ENCODE measurements around the gene RIC8B.

DNA sequence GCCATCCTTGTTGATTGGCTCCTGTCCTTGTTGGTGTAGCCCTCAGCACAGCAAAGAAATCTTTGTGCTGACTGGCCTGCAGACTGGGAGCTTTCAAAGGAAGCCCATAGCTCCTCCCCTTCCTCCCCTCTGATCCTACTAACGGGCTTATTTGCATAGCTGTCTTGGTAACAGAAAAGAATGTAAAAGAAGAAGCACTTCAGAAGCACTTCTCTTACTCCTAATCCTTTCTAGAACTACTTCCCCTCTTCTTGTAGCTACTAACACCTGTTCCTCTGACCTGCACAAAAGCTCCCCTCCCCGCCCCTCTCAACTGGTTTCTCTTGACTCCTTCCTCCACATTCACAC is 14.3 kb upstream of the RIC8B start:
- TF ChIP-seq, protein P1, sequence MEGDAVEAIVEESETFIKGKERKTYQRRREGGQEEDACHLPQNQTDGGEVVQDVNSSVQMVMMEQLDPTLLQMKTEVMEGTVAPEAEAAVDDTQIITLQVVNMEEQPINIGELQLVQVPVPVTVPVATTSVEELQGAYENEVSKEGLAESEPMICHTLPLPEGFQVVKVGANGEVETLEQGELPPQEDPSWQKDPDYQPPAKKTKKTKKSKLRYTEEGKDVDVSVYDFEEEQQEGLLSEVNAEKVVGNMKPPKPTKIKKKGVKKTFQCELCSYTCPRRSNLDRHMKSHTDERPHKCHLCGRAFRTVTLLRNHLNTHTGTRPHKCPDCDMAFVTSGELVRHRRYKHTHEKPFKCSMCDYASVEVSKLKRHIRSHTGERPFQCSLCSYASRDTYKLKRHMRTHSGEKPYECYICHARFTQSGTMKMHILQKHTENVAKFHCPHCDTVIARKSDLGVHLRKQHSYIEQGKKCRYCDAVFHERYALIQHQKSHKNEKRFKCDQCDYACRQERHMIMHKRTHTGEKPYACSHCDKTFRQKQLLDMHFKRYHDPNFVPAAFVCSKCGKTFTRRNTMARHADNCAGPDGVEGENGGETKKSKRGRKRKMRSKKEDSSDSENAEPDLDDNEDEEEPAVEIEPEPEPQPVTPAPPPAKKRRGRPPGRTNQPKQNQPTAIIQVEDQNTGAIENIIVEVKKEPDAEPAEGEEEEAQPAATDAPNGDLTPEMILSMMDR (IDR thresholded peaks at IDR 0.05): no peak
- TF ChIP-seq POLR2A (IDR thresholded peaks at IDR 0.05): no peak
